H4 (cell line): Measurements from ENCODE around the gene SURF4. TPM values are rescaled to one million over a fixed set of nuclear protein-coding genes. Genes with fewer than 3 reads are reported as not detected.

Source experiments
- total RNA-seq: library from RNA; depleted of rRNA; stranded (reverse); fragments of >200 nt; shearing (Covaris generic); gene quantifications from 2 replicates; pipeline ENCODE4 v1.2.3, GENCODE V29; 2014; rRNA removed

Gene SURF4
- total RNA-seq, 1 experiment from 2014 or later = 220 TPM

Other genes starting within 250 kb of the SURF4 start
- not detected in 2 replicates for gene GBGT1, start 212.1 kb downstream of the SURF4 start, total RNA-seq
- not detected in 2 replicates for gene OBP2B, start 166.8 kb downstream of the SURF4 start, total RNA-seq
- gene ABO, start 100.9 kb downstream of the SURF4 start, total RNA-seq = not detected in 2 replicates
- gene SURF6, start 39.9 kb downstream of the SURF4 start, total RNA-seq = 7.4 and 8.9 TPM in 2 replicates
- 13.6 and 22.0 TPM in 2 replicates for gene MED22, start 27.9 kb downstream of the SURF4 start, total RNA-seq
- 2,696 and 2,716 TPM in 2 replicates for gene RPL7A, start 27.8 kb downstream of the SURF4 start, total RNA-seq
- 45.4 and 72.0 TPM in 2 replicates for gene SURF1, start 19.6 kb downstream of the SURF4 start, total RNA-seq
- gene SURF2, start 19.5 kb downstream of the SURF4 start, total RNA-seq = 22.1 and 23.0 TPM in 2 replicates
- gene STKLD1, start 306 bp upstream of the SURF4 start, total RNA-seq = 0.62 and 1.0 TPM in 2 replicates
- 11.5 and 15.8 TPM in 2 replicates for gene REXO4, start 42.0 kb upstream of the SURF4 start, total RNA-seq
- gene ADAMTS13, start 46.3 kb upstream of the SURF4 start, total RNA-seq = 0.06 and 0.12 TPM in 2 replicates
- 2.5 TPM in 2 replicates for gene CACFD1, start 83.9 kb upstream of the SURF4 start, total RNA-seq
- 4.0 and 5.1 TPM in 2 replicates for gene SLC2A6, start 103.0 kb upstream of the SURF4 start, total RNA-seq
- not detected in 2 replicates for gene MYMK, start 148.9 kb upstream of the SURF4 start, total RNA-seq
- not detected in 2 replicates for gene ADAMTSL2, start 158.6 kb upstream of the SURF4 start, total RNA-seq
- gene FAM163B, start 233.3 kb upstream of the SURF4 start, total RNA-seq = not detected in 2 replicates